H9 (cell line): ENCODE measurements around the gene TRIB2. TPM values are rescaled to one million over a fixed set of nuclear protein-coding genes. Genes with fewer than 3 reads are reported as not detected.

ENCODE experiments used
- DNase-seq: peaks from one replicate; pipeline ENCODE4 v3.0.0-alpha.2; 2017
- H2AFZ ChIP-seq: one replicate; pipeline ENCODE4 v1.6.1; 2013; ENCODE audit warnings: mild to moderate bottlenecking, low read length, control low read depth, moderate library complexity
- H2AK5ac ChIP-seq: 2 replicates; pipeline ENCODE4 v1.6.1; 2013; ENCODE audit warnings: low read length, control low read depth, mixed read lengths; ENCODE audit not compliant: insufficient read length
- H2BK120ac ChIP-seq: one replicate; pipeline ENCODE4 v1.6.1; 2013; ENCODE audit warnings: low read depth, mild to moderate bottlenecking, low read length, control low read depth, inconsistent platforms; ENCODE audit not compliant: poor library complexity, severe bottlenecking
- H2BK12ac ChIP-seq: 2 replicates; pipeline ENCODE4 v1.6.1; 2013; ENCODE audit warnings: low read length, control low read depth, mixed read lengths, low read depth; ENCODE audit not compliant: insufficient read length
- H2BK15ac ChIP-seq: 2 replicates; pipeline ENCODE4 v1.6.1; 2013; ENCODE audit warnings: low read depth, low read length, control low read depth
- H2BK20ac ChIP-seq: one replicate; pipeline ENCODE4 v1.6.1; 2013; ENCODE audit warnings: low read depth, mild to moderate bottlenecking, low read length, control low read depth, inconsistent platforms; ENCODE audit not compliant: poor library complexity, severe bottlenecking
- H2BK5ac ChIP-seq: 2 replicates; pipeline ENCODE4 v1.6.1; 2013; ENCODE audit warnings: low read length, control low read depth, mixed read lengths; ENCODE audit not compliant: insufficient read length
- H3K14ac ChIP-seq: 2 replicates; pipeline ENCODE4 v1.6.1; 2013; ENCODE audit warnings: low read length, control low read depth; ENCODE audit not compliant: insufficient read depth
- H3K18ac ChIP-seq: 2 replicates; pipeline ENCODE4 v1.6.1; 2013; ENCODE audit warnings: low read depth, mild to moderate bottlenecking, mixed read lengths, low read length, control low read depth; ENCODE audit not compliant: insufficient read length
- H3K23ac ChIP-seq: 2 replicates; pipeline ENCODE4 v1.6.1; 2013; ENCODE audit warnings: low read length, control low read depth, mixed read lengths, low read depth; ENCODE audit not compliant: insufficient read length
- H3K23me2 ChIP-seq: 2 replicates; pipeline ENCODE4 v1.6.1; 2013; ENCODE audit warnings: low read depth, mild to moderate bottlenecking, mixed read lengths, low read length, control low read depth; ENCODE audit not compliant: insufficient read length, poor library complexity, severe bottlenecking
- H3K27ac ChIP-seq: 2 replicates; pipeline ENCODE4 v1.5.1; 2013; ENCODE audit warnings: low read length, control low read depth, mixed read lengths, low read depth; ENCODE audit not compliant: insufficient read length
- H3K27me3 ChIP-seq: 2 replicates; pipeline ENCODE4 v1.6.1; 2013; ENCODE audit warnings: low read length, control low read depth, inconsistent platforms; ENCODE audit not compliant: insufficient read depth
- H3K4ac ChIP-seq: 2 replicates; pipeline ENCODE4 v1.6.1; 2013; ENCODE audit warnings: low read depth, mild to moderate bottlenecking, control low read depth, inconsistent platforms, low read length, moderate library complexity
- H3K4me1 ChIP-seq: 2 replicates; pipeline ENCODE4 v1.6.1; 2013; ENCODE audit warnings: low read length, control low read depth, inconsistent platforms; ENCODE audit not compliant: insufficient read depth
- H3K4me2 ChIP-seq: 2 replicates; pipeline ENCODE4 v1.6.1; 2013; ENCODE audit warnings: low read length, control low read depth, mixed read lengths; ENCODE audit not compliant: insufficient read length, insufficient read depth
- H3K56ac ChIP-seq: 2 replicates; pipeline ENCODE4 v1.6.1; 2013; ENCODE audit warnings: low read depth, mild to moderate bottlenecking, mixed read lengths, low read length, control low read depth; ENCODE audit not compliant: insufficient read length
- H3K79me1 ChIP-seq: 2 replicates; pipeline ENCODE4 v1.6.1; 2013; ENCODE audit warnings: low read depth, mild to moderate bottlenecking, moderate library complexity, low read length, control low read depth, inconsistent platforms; ENCODE audit not compliant: insufficient read depth, poor library complexity, severe bottlenecking
- H3K79me2 ChIP-seq: 2 replicates; pipeline ENCODE4 v1.6.1; 2013; ENCODE audit warnings: low read length, control low read depth, inconsistent platforms; ENCODE audit not compliant: insufficient read depth
- H3K9ac ChIP-seq: 2 replicates; pipeline ENCODE4 v1.6.1; 2013; ENCODE audit warnings: low read length, control low read depth, mixed read lengths; ENCODE audit not compliant: insufficient read length; ENCODE audit errors: extremely low read depth
- H3K9me3 ChIP-seq: one replicate; pipeline ENCODE4 v1.6.1; 2013; ENCODE audit warnings: low read depth, low read length, inconsistent platforms; ENCODE audit not compliant: control insufficient read depth
- H3T11ph ChIP-seq: one replicate; pipeline ENCODE4 v1.6.1; 2013; ENCODE audit warnings: mild to moderate bottlenecking, low read length, control low read depth, inconsistent platforms
- H4K20me1 ChIP-seq: one replicate; pipeline ENCODE4 v1.6.1; 2013; ENCODE audit not compliant: control insufficient read depth, insufficient read length, insufficient read depth
- H4K5ac ChIP-seq: 2 replicates; pipeline ENCODE4 v1.6.1; 2013; ENCODE audit warnings: low read depth, mild to moderate bottlenecking, mixed read lengths, low read length, control low read depth; ENCODE audit not compliant: insufficient read length
- H4K8ac ChIP-seq: replicated peaks from 2 replicates; pipeline ENCODE4 v1.6.1; 2013; ENCODE audit warnings: low read length, control low read depth, mixed read lengths, low read depth; ENCODE audit not compliant: insufficient read length
- H4K91ac ChIP-seq: 2 replicates; pipeline ENCODE4 v1.6.1; 2013; ENCODE audit warnings: low read depth, mild to moderate bottlenecking, moderate library complexity, mixed read lengths, low read length, control low read depth; ENCODE audit not compliant: insufficient read length
- H3K27ac Mint-ChIP-seq, 3 experiments: 2 replicates in 2 of 3; 3 replicates in 1 of 3; pipeline ENCODE4 v1.8.0; 2020 to 2021; ENCODE audit warnings: mixed read lengths in 3 of 3, mild to moderate bottlenecking in 1 of 3, moderate library complexity in 1 of 3
- H3K27me3 Mint-ChIP-seq: 2 replicates; pipeline ENCODE4 v1.8.0; 2021; ENCODE audit warnings: low read depth, mild to moderate bottlenecking, moderate library complexity, mixed read lengths
- H3K36me3 Mint-ChIP-seq, 3 experiments: 2 replicates in 2 of 3; 3 replicates in 1 of 3; pipeline ENCODE4 v1.8.0; 2020 to 2021; ENCODE audit warnings: low read depth in 3 of 3, mixed read lengths in 3 of 3; ENCODE audit not compliant: insufficient read depth in 1 of 3
- H3K4me1 Mint-ChIP-seq, 2 experiments: 2 replicates each; pipeline ENCODE4 v1.8.0; 2020; ENCODE audit warnings: mixed read lengths in 2 of 2
- H3K4me3 Mint-ChIP-seq, 2 experiments: 2 replicates in 1 of 2; 3 replicates in 1 of 2; pipeline ENCODE4 v1.8.0; 2020 to 2021; ENCODE audit warnings: mild to moderate bottlenecking in 2 of 2, mixed read lengths in 2 of 2, moderate library complexity in 1 of 2
- H3K9me3 Mint-ChIP-seq, 2 experiments: 2 replicates in 1 of 2; 3 replicates in 1 of 2; pipeline ENCODE4 v1.8.0; 2020; ENCODE audit warnings: mild to moderate bottlenecking in 2 of 2, mixed read lengths in 2 of 2, moderate library complexity in 1 of 2
- CTCF ChIP-seq: fragments of 200-600 bp; sonication (generic); conservative IDR thresholded peaks from 3 replicates; pipeline ENCODE4 v1.8.0; 2021; ENCODE audit warnings: antibody characterized with exemption, mild to moderate bottlenecking
- WGBS: extraction: QIAGEN DNeasy Blood & Tissue Kit; methylation state at CpG from one replicate; pipeline ENCODE4 v1.1.7; 2013; ENCODE audit warnings: missing lambda C conversion rate, low lambda C conversion rate, mixed read lengths; ENCODE audit not compliant: insufficient read length; ENCODE audit errors: extremely low coverage; 5-methylcytosine and 5-hydroxymethylcytosine counted together
- total RNA-seq: library from RNA; stranded (reverse); gene quantifications from 2 replicates; pipeline ENCODE4 v1.2.1, GENCODE V29; 2021

TRIB2 gene
- total RNA-seq, 1 experiment from 2014 or later, result 41.9 TPM

- peaks cover 0 to under 1% (median 0%) of the 10 kb centered on the region in 3 experiments; a peak in 2 of 7 replicates for H3K36me3 Mint-ChIP-seq
- no peak overlapping the region for H3K18ac ChIP-seq
- no peak overlapping the region for H3K56ac ChIP-seq
- H3K23me2 ChIP-seq, result no peaks in the 10 kb centered on the region
- no peak overlapping the region for H3K4ac ChIP-seq
- H3K14ac ChIP-seq, result no peak overlapping the region
- no CpG with 5 or more reads among the region's 4 CpGs for WGBS
- H2BK20ac ChIP-seq, result no peak overlapping the region
- no peak for DNase-seq
- H3K79me2 ChIP-seq, result no peaks in the 10 kb centered on the region
- H2AFZ ChIP-seq, result no peak overlapping the region
- no peaks in the 10 kb centered on the region for H3K27me3 ChIP-seq
- H3K27ac Mint-ChIP-seq, result no peak overlapping the region
- no peak overlapping the region for H2BK15ac ChIP-seq
- no peak overlapping the region for H4K8ac ChIP-seq
- H3K9me3 Mint-ChIP-seq, result peaks cover under 1% of the 10 kb centered on the region in 2 experiments; a peak in 1 of 5 replicates
- H2AK5ac ChIP-seq, result no peak overlapping the region
- no peak overlapping the region for H3T11ph ChIP-seq
- H3K23ac ChIP-seq, result no peak overlapping the region
- H4K91ac ChIP-seq, result no peak overlapping the region
- H3K4me1 ChIP-seq, result no peaks in the 10 kb centered on the region
- no peaks in the 10 kb centered on the region for H3K9me3 ChIP-seq
- no peak overlapping the region for H3K4me2 ChIP-seq
- H4K5ac ChIP-seq, result no peak overlapping the region
- H3K79me1 ChIP-seq, result no peaks in the 10 kb centered on the region
- peaks cover 0 to 9% of the 10 kb centered on the region in 2 experiments; a peak in 1 of 4 replicates for H3K4me1 Mint-ChIP-seq
- H3K27me3 Mint-ChIP-seq, result no peaks in the 10 kb centered on the region
- no peak overlapping the region for H2BK12ac ChIP-seq
- H3K4me3 Mint-ChIP-seq, result no peak overlapping the region
- H2BK120ac ChIP-seq, result no peak overlapping the region
- no peak overlapping the region for H3K9ac ChIP-seq
- no peak overlapping the region for H3K27ac ChIP-seq
- no peaks in the 10 kb centered on the region for H4K20me1 ChIP-seq
- no peak for TF ChIP-seq CTCF
- H2BK5ac ChIP-seq, result no peak overlapping the region
Measured at GRCh38 chr2:12674644-12675328, 42.0 kb upstream of the TRIB2 start.
